ENCODE measurements around the gene AKT1S1.

Gene AKT1S1

GRCh38 chr19:49866933-49867782 lies 10.0 kb downstream of the AKT1S1 start, which contains the start of gene PNKP:
PNKP (minus strand) TSS chr19:49867576; CDS start chr19:49867204, 372 bp downstream.
- H3K4me3 ChIP-seq (ENCODE audit: low read depth, low read length) = peak within 1 kb of the TSS; percentile 66
- DNase-seq (ENCODE audit: low read depth, low spot score) = peak; percentile 91
- TF ChIP-seq CTCF (IDR thresholded peaks at IDR 0.05; ENCODE audit: low read depth, low read length) = no peak
- in situ Hi-C loops (cut with HindIII; ENCODE audit: low sequenced_read_pairs) = no loop called here

DNA sequence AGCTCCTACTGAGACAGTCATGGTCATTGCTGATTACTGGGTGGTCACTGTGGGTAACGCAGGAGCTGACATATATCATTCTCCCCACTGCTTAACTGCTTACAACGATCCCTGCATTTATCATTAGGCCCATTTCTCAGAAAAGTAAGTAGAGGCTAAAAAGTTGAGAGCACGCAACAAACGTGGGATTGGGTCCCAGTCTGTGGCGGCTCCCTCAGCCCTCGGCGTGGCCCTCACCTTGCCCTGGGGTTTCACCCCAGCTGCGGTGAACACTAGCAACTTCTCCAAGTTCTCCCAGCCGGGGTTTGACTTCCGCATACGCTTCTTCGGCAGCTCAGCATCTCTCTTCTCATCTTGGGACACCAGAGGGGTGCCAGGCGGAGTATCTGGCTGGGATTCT lies 12.3 kb downstream of the AKT1S1 start:
- DNase-seq (ENCODE audit: low read depth, low spot score) = no peak
- H3K4me3 ChIP-seq (ENCODE audit: low read depth, low read length) = no peak overlapping the region
- no peak for TF ChIP-seq CTCF (IDR thresholded peaks at IDR 0.05; ENCODE audit: low read depth, low read length)
- in situ Hi-C loops (cut with HindIII; ENCODE audit: low sequenced_read_pairs) = no loop called here

GRCh38 chr19:49863935-49864320 lies 13.2 kb downstream of the AKT1S1 start:
- no peak overlapping the region for H3K4me3 ChIP-seq (ENCODE audit: low read depth, low read length)
- no peak for DNase-seq (ENCODE audit: low read depth, low spot score)
- no peak for TF ChIP-seq CTCF (IDR thresholded peaks at IDR 0.05; ENCODE audit: low read depth, low read length)
- in situ Hi-C loops (cut with HindIII; ENCODE audit: low sequenced_read_pairs) = no loop called here

DNA sequence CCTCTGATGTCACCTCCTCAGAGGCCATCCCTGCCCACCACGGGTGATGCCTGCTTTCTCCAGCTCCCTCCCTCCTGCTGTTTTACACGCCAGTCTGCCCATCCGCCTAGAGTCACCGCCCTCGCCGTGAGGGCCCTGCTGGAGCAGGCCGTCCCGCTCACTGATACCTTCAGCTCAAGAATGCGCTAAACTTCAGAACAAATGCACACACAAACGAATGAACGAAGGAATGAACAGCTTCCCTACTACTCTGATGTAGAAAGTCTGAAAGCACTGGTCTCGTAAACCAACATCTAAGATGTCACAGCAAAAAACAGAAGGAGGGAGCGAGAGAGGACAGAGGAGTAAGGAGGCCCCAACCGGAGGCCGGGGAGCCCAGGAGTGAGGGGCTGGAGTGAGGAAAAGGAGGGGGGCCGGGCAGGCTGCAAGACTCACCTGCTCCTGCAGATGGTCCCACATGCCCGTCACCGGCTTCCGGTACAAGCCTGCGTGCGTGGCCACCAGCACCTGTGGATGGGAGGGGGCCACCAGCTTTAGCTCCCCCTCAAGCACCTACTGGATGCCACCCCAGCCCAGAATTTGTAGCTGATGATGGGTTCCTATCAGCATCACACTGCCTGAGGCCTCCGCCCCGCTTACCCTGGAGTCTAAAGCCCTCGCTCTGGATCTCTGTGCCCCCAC lies 13.8 kb downstream of the AKT1S1 start:
- in situ Hi-C loops (cut with HindIII; ENCODE audit: low sequenced_read_pairs) = no loop called here
- DNase-seq (ENCODE audit: low read depth, low spot score) = no peak
- no peak for TF ChIP-seq CTCF (IDR thresholded peaks at IDR 0.05; ENCODE audit: low read depth, low read length)
- no peak overlapping the region for H3K4me3 ChIP-seq (ENCODE audit: low read depth, low read length)

DNA sequence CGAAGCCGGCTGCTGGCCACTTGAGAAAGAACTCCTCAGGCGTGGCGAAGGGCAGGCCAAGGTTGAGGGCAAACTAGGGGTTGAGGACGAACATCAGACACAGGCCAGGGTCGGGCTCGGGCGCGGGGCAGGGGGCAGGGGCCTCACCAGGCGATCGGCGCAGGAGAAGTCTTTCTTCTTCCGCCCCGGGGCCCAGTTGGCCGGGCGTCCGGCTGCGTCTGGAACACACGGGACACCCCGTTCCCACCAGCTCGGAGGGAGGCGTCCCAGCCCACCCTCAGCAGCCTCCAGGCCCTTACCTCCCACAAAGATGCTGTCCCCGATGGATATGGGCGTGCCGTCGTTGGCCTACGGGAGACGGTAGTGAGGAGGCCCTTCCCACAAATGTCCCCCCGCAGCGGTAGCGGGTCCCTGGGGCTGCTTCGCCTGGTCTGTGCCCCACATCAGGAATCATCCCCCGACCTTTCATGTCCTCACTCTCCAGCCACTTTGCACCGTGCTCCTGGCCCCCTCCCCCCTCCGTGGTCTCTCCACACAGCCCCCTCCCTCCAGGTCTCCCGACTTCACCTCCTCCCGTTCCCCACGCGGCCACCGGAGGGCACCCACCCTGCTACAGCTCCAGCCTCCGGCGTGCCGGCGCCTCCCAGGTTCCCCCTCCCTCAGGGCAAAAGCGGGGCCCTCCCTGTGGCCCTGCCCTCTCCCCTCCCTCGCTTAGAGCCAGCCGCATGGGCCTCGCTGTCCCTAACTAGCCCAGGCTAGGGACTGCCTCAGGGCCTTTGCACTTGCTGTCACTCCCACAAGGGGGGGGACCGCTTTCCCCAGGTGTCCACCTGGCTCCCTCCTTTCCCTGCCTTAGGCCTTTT lies 14.5 kb downstream of the AKT1S1 start:
- TF ChIP-seq CTCF (IDR thresholded peaks at IDR 0.05; ENCODE audit: low read depth, low read length) = peak; percentile 31
- DNase-seq (ENCODE audit: low read depth, low spot score) = no peak
- in situ Hi-C loops (cut with HindIII; ENCODE audit: low sequenced_read_pairs) = no loop called here
- H3K4me3 ChIP-seq (ENCODE audit: low read depth, low read length) = no peak overlapping the region

Data from astrocyte of the spinal cord (primary cell).